Measurements from ENCODE around the gene WNT6.

Gene WNT6

DNA sequence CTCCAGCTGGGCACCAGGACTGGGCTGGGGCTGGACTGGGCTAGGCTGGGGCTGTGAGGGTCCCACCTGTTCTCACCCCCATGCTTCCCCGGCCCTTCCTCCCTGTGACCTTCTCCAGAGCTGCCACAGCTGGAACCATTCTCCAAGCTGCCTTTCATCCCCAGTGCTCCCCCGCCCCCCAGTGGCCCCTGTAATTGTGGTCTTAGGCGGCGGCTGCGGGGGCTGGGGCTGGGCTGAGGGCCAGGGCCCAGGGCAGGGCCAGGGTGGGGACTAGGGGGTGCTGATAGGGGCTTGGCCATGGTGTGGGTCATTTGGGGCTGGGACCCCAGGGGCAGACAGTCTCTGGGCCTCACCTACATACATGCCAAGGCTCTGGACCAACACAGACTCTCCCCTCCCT is 18.3 kb downstream of the WNT6 start:
- DNase-seq (ENCODE audit: low read depth) = no peak

DNA sequence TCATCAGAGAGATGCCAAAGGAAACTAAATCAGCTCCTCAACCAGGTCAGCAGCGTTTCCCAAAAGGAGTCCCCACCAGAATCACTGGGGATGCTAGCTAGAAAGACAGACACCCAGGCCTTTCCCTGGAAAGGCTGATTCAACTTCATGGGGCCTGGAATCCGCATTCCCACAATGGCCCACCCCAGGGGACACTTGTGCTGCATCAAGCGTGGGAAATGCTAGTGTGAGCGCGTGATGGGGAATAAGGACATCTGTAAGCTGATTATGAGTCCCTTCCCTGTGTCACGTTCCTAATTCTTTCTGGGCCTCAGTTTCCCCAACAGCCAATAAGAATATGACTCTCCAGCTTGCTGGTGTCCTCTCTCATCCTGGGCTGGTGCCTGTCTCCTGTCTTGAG is 18.9 kb downstream of the WNT6 start:
- DNase-seq (ENCODE audit: low read depth) = no peak

DNA sequence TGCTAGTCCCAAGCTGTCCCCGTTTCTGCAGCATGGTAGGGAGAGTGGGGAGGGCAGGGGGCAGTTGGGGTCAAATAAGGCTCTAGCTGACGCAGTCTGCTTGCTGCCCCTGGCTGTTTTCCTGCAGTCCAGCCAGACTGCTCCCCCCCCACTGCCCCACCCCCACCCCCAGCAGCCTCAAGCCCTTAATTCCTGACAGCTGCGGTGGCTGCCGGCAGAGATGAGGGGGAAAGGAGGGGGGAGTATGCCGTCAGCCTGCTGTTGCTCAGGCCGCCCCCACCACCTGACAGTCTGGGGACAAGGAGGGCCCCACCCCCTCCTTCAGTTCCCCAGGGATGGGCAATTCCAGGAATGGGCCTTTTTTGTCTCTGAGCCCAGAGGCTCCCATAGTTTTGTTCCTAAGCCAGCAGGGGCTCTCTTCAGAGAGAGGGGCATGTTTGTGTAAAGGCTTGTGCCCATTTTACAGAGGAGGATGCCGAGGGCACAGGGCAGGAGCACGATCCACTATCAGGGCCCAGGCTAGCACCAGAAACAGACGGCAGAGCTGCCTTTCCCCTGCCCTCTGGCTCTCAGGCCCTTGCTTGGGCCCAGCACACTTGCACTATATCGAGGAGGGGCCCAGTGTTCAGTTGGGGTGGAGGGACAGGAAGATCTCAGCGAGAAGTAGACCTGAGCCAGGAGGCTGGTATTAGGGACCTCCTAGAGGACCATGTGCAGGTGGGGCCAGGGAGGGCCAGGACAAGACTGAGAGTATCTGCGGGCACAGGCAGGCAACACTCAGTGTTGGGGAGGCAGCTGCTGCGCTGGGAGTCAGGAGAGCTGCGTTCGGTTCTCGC is 19.5 kb downstream of the WNT6 start:
- no peak for DNase-seq (ENCODE audit: low read depth)

DNA sequence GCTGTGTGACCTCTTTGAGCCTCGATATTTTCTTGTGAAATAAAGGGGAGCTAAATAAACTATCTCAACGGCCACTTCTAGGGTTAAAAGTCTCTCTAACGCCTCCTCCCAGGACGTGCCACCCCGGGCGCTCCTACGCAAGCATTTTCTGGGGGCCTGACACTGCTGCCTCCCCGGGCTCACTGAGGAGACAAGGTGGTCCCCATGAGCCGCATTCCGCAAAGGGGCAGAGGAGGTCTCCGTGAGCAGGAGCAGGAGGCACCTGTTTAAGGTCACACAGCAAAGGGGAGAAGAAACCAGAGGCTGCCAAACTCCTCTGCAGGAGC is 20.1 kb downstream of the WNT6 start:
- DNase-seq (ENCODE audit: low read depth) = no peak

DNA sequence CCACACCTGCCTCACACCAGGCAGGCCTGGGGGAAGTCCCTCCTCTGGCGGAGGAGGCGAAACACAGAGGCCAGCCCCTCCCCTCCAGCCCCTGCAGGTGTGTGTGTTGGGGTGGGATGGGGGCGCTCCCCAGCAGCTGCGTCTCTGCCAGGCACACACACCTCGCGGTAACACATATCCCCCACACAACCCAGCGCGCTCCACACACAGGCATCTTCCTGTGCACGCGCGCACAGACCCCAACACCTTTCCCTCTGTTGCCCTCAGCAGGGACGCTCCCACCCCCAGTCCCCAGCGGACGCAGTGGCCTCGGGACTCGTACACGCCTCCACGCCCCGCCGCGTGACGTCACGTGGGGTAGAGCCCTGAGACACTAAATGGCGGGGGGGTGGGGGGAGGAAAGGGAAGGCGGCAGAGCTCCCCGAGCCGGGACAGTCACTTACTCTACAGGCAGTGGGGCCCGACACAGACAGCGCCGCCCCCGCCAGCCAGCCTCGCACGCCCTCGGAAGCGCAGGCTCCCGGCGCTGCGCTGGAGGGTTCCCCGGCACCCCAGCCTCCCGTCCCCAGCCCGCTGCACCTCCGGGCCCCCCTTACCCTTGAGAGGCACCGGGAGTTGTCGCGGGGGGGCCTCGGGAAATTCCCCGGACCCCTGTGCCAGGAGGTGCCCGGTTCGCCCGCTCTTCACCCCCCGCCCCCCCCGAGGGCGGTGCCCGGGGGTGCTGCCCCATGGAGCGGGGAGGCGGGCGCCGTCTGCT is 20.7 kb downstream of the WNT6 start, which contains the start of gene WNT10A:
WNT10A (plus strand) TSS at position 751 of the 757 bp plus-strand sequence. CDS start 144 bp downstream, outside the sequence.
- no peak for DNase-seq (ENCODE audit: low read depth)

DNA sequence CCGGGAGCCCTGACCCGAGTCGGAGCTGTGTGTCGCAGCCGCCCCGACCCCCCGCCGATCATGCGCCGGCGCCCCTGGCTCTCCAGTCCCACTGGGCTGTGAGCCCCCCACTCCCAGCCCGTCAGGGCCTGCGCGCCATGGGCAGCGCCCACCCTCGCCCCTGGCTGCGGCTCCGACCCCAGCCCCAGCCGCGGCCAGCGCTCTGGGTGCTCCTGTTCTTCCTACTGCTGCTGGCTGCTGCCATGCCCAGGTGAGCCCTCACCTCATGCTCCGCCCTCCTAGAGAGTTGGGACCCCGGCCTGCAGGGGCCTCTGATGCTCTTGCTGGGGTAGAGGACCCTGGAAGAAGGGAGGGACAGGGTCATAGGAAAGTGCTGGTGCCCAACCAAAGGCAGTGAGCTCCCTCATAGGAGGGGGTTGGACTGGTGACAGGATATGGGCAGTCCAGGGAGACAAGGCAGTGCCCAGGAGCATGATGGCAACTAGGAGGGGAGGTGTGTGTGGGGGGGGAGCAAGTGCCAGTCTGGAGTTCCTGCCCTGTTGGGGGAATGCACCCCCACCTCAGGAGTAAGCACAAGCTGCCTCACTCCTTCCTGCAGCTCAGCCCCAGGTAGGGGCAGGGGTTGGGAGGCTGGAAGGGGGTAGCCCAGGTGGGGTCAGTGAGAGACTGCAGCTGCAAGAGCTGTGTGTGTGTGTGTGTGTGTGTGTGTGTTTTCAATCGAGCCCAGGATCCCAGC is 21.4 kb downstream of the WNT6 start:
- DNase-seq (ENCODE audit: low read depth) = no peak

DNA sequence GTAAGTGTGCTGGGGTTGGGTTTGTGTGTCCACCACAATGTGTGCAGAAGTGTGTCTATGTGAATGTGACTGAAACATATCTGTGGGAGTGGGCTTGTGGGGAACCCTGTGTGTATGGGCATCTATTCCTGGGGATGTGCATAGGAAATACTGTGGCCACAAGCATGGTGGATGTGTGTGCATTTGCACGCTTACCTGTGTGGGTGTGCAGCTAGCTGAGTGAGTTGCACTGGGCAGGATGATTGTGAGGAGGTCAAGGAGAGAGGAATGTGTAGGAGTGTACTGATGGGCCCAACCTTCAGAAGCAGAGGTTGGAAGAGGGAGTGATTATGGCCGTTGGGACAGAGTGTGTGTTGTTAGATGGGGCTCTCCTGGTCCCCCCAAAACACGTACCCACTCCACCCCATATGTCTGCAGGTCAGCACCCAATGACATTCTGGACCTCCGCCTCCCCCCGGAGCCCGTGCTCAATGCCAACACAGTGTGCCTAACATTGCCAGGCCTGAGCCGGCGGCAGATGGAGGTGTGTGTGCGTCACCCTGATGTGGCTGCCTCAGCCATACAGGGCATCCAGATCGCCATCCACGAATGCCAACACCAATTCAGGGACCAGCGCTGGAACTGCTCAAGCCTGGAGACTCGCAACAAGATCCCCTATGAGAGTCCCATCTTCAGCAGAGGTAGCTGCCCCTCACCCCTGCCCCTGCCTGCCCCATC is 22.3 kb downstream of the WNT6 start:
- no peak for DNase-seq (ENCODE audit: low read depth)

DNA sequence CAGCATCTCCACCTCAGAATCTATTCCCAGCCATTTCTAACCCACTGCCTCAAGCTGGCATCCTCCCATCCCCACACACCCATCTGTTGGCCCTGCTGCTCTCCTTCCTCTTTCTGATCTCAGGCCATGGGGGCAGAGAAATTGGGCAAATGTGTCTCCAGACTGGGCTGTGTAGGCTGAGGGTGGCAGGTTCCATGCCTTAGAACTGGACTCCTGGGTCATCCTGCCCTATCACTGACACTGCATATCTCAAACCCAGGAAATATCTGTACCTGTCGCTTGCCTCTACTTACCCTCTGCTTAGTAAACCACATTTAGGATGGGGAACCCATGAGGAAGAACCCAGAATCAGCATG is 22.8 kb downstream of the WNT6 start:
- DNase-seq (ENCODE audit: low read depth) = no peak

DNA sequence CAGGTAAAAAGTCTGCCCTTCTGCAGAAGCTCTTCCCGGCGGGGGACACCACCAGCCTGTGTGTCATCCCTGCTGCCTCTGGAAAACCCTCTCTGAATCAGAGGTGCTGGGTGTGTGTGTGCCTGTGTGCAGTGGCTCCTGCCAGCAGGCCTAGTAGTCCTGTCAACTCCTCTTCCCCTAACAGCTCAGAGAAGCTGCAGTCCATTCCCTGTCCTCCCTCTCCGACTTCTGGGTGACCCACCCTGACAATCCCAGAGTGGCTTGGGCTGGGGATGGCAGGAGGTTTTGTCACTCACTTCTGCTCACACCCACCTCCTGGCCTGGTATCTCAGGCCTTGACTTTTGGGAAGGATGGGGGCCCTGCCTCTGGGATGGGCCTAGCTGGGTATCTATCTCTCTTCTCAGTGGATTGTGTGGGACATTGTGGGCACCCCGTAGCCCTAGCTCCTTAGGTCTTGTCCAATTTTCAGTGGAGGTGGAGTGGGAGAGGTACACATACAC is 23.3 kb downstream of the WNT6 start:
- no peak for DNase-seq (ENCODE audit: low read depth)

DNA sequence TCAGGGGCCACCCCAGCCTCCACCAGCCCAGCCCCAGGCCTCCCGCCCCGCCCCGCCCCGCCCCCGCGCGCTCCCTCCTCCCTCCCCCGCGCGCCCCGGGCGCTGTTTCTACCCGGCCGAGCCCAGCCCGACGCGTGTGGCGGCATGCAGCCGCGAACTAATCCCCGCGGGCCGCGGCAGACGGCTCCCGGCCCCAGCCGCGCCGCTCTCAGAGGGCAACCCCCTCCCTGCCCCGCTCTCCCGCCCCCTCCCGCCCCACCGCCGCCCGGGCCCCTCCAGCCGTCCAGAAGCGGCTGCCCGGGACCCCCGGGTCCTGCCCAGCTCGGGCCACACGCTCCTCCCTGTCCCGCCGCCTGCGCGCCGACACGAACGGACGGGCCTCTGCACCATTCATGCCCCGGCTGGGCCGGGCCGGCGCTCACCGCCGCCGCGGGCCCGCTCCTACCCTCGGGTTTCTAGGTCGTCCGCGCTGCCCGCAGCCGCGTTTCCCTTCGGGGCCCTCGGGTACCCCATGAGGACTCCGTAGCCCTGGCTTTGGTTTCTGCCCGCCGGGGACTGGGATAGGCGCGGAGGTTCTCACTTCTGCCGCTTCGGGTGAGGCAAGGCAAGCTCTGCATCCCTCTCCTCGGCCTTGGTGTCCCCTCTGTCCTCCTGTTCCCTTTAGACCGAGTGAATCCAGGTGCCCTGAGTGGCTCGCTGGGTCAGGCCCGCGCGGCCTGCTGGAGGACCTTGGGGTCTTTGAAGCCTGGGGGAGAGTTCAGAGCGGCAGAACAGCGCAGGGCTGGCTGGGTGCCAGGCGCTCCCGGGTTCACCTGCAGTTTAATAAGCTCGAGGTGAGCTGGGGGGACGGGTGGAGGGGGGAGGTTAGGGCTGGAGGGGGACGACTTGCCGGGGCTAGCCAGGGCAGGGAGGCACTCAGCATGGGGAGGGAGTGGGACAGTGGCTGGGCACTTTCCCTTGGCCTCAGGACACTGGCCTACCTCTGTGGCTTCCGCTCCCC is 24.2 kb downstream of the WNT6 start:
- DNase-seq (ENCODE audit: low read depth) = no peak

DNA sequence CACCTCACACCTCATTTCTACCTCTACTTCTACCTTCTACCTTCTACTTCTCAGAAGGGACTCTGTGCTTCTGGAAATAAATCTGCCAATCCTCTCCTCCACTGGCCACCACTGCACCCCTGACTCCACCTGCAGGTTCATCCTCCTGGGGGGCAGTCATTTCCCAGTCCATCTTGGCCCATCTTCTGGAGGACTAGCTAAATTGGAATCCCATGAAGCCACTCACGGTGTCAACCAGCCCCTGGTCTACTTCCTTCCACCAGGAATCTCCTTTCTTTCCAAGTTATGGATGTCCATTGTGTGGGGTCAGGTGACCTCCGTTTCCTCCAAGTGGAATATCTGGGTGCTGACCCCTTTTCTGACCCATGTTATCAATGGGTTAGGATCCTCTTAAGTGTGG is 24.9 kb downstream of the WNT6 start:
- no peak for DNase-seq (ENCODE audit: low read depth)

DNA sequence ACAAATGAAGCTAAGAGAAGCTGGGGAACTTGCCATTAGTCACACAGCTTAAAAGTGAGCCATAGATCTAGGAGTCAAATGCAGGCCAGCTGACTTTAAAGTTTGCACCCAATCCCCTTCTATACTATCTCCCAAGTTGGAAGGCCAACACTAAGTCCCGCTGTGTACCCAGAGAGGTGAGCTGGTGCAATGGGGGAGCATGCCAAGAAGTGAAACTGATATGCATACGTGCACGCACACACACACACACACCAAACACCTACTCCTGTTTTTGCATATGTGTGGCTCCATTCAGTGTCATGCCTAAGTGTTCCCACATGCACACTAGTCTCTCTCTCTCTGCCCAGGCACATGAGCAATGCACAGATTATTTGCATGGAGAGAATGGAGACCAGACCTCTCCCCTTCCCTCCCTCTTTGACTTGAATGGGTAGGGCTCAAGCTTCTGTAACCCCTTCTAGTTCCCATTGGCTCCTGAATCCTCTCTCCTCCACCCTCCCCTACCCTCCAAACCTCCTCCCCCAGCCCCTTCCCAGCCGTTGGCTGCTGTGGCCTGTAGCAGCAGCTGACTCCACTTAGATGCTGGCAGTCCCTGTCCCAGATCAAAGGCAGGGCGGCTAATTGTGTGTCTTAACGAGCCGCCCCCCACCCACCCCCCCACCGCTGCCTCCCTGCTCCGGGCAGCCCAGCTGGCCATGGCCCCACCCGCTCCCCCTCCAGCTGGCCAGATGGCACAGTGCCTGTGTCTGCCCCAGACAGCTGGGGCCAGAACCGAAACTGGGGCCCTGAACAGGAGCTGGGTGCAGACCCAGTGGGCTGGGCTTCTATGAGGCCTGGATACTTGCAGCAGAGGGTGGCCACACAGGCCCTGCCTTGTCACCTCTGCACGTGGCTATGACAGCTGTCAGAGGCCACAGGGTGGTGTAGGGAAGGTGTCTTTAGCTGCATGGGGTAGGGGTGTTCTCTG is 26.7 kb downstream of the WNT6 start:
- no peak for DNase-seq (ENCODE audit: low read depth)

DNA sequence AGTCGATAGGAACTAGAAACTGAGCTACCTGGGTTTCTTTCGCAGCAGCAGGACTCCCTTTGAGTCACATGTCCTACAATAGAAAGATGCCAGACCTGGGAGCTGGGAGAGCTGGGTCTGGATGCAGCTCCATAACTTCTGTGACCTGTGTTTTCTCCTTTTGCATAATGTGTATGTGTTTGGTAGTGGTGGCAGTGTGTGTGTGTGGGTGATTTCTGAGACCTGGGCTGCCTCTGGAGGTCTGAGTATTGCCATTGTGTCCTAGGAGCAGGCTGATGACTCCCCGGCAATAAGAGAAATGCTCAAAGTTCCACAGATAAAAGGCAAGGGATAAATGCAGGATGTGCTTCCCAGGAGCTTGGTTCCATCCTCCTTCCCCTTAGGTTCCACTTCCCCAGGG is 27.5 kb downstream of the WNT6 start:
- DNase-seq (ENCODE audit: low read depth) = no peak

DNA sequence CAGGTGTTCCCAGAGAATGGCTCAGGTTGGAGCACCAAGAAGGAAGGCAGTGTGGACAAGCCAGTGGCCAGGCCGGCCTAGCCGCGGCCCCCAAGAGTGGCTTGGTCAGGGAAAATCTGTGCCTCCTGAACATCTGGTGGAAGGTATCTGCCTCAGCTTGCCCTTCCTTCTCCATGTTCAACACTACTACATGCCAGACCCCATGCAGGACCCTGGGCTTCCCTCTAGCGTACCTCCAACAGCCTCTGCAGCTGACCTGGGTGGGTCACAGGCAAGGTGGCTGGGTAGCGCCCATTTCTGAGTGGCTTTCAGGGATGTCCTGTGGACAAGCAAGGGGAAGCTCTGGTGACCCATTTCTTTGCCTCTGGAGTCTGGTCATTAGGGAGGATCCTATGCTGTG is 28.7 kb downstream of the WNT6 start:
- DNase-seq (ENCODE audit: low read depth) = no peak

DNA sequence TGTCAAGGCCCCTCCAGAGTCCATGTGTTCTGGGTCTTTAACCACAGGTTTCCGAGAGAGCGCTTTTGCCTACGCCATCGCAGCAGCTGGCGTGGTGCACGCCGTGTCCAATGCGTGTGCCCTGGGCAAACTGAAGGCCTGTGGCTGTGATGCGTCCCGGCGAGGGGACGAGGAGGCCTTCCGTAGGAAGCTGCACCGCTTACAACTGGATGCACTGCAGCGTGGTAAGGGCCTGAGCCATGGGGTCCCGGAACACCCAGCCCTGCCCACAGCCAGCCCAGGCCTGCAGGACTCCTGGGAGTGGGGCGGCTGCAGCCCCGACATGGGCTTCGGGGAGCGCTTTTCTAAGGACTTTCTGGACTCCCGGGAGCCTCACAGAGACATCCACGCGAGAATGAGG is 30.3 kb downstream of the WNT6 start:
- no peak for DNase-seq (ENCODE audit: low read depth)

DNA sequence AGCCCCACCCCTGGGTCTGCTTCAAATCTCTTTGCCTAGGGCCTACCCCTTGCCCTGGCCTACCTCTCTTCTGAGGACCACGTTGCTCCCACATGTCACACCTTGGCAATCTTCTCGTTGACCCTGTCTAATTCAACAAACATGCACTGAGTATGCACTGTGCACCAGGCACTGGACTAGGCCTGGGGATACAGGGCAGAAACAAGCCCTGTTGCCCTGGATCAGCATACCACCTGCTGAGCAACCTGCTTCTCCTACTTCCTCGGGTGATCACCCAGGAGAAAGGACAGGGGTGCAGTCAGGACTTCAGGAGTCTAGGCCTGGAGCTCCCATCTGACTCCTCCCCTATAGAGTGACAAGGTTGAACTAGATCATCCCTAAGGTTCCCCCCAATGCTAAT is 30.8 kb downstream of the WNT6 start:
- DNase-seq (ENCODE audit: low read depth) = no peak

DNA sequence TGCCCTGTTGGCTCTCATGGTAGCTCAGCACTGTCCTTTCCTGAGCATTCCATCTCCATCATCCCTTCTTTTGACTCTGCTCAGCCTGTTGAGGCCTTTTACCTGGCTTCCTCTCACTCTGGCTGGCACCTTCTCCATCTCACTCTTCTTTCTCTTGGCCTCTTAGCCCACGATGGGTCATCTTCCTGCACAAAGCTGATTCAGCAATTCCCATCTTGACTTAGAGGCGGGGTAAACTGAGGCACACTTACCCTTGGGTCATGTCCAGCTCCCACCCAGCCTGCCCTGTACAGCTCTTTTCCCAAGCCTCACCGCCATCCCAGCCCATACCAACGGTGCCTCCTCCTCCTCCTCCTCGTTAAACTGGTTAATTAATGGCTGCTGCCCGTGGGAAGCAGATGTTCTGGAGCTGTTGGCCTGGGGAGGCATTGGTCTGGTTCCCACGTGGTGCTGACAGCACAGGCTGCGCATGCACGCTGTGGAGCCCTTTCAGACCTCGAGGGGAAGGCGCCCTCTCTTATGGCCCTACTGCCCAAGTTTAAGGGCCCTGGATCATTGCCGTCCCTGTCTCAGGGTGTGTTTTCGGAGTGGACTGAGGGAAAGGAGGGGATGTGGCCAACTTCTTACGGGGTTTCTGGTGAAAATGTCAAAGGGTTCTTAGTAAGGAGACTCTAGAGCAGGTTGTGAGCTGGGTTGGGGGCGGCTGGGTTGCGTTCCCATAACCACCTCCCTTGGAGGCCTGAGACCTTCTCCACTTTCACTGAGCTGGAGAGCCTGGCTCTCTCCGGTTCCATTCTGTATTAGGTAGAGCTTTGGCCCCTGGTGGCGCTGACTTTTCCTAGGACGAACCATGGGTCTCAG is 31.9 kb downstream of the WNT6 start:
- DNase-seq (ENCODE audit: low read depth) = no peak

DNA sequence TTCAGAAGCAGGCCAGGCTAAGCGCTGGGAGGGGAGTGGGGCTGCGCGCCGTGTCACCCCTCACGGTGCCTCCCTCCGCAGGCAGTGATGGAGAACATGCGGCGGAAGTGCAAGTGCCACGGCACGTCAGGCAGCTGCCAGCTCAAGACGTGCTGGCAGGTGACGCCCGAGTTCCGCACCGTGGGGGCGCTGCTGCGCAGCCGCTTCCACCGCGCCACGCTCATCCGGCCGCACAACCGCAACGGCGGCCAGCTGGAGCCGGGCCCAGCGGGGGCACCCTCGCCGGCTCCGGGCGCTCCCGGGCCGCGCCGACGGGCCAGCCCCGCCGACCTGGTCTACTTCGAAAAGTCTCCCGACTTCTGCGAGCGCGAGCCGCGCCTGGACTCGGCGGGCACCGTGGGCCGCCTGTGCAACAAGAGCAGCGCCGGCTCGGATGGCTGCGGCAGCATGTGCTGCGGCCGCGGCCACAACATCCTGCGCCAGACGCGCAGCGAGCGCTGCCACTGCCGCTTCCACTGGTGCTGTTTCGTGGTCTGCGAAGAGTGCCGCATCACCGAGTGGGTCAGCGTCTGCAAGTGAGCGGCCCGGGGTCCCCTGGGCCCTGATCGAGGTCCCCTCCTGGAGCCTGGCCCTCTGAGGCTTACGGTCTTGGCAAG is 33.2 kb downstream of the WNT6 start:
- no peak for DNase-seq (ENCODE audit: low read depth)

Measured in fibroblast of the conjunctiva (primary cell).